NCI-H187 treated with DMSO at 0.1 percent for 48 hours (cell line): ENCODE measurements around the gene MAEA.

Source experiments
- DNase-seq: peaks from one replicate; lab custom pipeline; 2025; lab: John Stamatoyannopoulos, UW

MAEA gene

DNA sequence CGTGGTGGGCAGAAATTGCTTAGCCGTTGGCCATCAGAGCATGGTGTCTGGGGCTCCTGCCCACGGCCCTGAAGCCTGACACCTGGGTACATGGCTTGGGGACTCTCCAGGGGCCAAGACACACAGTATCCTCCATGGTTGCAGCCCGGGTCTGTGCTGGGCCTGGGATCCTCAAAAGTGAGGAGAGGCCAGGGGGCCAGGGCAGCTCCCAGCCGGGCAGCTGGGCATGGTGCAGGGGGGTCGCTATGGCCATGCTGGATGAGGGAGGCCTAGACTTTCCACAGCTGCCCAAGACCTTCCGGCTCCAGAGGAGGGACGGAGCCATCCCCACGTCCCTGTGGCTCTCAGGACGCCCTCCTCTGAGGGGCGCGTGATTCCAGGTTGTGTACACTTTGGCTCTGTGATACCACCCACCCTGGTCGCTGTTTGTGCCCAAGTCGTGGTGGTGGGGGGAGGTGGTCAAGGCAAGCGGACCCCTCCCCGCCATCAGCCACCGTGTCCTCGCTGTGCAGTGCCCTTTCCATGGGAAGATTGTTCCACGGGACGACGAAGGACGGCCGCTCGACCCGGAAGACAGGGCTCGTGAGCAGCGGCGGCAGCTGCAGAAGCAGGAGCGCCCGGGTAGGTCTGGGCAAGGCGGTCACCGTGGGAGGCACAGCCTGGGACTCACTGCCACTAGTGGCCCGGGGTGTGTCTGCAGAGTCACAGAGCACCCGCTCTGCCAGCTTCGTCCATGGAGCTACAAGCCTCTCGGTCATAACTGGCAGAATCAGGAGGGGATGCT is 90.9 kb downstream of the MAEA start:
- DNase-seq = no peak

DNA sequence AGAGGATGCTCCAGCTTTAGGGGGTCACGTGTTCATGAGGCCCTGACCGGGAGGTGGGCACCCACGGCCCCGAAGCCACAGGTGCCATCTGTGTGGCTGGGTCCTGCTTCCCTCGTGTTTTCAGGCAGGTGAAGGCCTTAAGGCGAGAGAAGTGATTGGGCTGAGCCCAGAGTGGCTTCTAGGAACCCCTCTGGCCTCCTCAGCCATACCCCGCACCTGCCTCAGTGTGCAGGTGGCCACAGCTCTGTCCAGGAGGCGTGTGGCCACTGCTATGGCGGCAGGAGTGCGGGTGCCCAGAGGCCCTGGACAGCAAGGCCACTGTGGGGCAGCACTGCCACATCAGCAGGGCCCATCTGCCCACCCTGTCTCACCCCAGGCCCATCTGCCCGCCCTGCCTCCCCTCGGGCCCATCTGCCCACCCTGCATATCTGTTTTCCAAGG is 91.5 kb downstream of the MAEA start:
- no peak for DNase-seq

DNA sequence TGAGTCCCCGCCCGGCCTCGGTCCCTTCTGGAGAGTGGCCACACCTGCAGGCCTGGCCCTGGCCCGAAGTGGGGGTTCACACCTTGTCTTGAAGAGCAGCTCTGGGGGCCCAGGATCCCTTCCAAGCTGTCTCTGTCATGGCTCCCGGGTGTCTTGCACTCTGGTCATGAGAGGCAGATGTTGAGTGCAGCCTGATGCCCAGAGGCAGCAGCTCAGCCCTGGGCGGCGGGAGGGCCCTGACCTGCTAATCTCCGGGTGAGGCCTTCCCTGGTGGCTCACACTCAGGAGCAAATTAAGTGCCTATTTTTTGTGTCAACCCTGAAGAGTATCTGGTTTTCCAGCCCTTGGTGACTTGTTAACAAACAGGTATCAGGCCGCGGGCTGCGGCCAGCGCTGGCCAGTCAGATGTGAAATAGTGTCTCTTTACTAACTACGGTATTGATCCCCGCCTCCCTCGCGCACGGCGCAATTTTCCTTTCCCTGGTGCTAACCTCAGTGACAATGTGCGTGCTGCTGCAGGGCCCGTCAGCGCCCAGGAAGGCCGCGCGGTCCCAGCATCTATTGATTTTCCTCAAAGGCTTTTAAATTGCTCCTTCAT is 92.4 kb downstream of the MAEA start:
- no peak for DNase-seq

DNA sequence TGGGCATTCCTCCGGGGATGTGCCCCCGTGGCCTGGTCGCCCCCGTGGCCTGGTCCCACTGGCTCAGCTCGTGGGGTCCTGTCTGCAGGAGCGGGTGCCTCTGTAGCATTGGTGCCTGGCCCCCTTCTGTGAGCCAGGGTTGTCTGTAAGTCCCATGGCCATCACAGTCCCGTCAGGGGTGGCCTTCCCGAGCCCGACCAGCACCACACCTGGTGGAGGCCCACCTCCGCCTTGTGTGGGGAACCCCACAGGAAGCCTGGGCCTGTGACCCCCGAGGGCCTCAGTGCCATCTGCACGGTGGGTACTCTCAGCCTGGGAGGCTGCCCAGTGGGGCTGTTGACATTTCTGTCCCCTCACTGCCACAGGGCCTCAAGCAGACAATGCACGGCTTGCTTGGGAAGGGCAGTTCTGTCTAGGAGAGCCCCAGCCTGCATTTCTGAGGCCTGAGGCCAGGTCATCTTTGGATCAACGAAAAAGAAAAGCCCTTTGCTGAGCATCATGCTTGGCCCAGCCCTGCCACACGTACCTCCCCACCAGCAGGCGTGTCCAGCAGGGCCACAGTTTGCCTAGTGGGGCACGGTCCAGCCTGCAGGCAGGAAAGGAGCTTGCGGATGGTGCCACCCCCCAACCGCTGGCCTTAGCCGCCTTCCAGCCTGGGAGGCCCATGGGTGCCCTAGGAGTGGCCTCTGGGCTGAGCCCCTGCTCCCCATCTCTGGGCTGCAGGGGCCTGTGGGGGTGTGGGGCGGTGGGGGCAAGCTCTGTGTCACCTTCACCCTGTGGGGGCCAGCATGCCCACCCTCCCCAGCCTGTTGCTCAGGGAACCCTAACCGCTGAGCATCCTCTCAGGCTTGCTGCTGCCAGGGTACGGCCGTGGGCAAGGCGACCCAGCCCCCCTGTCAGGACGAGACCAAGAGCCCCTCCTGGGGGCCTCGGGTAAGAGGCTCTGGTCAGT is 93.4 kb downstream of the MAEA start:
- DNase-seq = no peak

DNA sequence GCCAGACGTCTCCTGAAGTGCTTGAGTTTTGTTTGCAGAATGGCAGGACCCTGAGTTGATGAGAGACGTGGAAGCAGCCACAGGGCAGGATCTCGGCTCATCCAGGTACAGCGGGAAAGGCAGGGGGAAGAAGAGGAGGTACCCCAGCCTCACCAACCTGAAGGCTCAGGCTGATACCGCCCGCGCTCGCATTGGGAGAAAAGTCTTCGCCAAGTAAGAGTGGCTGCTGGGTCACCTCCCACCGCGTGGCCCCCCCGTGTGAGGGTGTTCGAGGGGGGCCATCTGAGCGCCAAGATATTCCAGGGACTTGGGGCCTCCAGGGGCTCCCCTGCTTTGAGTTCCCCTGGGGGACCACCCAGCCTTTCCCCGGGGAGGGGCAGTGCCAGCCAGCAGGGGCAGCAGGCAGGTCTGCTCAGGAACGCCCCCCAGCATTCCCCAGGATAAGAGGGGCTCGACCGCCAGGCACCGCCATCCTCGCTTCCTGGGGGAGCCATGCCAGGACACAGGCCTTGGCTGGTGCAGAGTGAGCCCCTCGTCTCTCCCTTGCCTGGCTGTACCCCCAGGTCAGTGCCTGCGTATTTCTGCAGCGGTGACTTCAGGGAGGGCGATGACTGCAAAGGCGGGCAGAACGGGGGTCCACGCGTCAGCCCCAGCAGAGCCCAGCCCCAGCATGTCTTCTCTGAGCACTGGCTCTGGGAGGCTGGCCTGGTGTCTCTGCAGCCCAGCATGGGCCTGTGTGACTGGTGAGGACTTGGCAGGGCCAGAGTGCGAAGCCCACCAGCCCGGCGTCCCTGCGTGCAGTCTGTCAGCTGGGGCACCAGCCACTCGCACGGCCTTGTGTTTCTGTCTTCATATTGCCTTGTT is 94.3 kb downstream of the MAEA start:
- no peak for DNase-seq

DNA sequence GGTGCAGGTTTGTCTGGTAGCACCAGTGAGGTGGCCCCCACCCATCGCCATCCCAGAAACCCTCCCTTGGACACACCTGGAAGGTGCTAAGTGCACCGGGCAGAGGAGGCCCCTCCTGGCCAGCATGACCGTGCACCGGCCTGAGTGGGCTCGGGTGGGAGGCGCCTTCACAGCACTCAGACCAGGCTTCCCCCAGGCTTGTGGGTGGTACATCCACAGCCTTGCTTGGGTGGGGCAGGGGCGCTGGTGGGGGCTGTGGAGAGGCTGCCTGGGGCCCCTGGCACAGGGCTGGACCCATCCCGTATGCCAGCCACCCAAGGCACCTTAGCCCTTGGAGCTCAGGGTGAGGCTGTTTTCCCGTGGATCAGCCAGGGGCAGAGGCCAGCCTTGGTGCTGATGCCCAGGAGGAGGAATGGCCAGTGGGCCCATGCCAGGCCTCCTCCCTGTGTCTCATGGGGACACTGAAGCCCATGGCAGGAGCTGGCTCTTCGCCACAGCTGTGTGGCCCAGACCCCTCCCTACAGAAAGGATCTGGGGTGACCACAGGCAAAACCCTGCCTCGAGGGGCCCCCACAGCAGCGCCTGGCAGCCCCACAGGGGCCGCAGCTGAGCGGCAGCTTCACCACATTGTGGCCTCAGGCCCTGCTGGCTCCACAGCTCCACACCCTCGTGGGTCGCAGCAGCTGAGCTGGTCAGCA is 95.1 kb downstream of the MAEA start:
- no peak for DNase-seq

DNA sequence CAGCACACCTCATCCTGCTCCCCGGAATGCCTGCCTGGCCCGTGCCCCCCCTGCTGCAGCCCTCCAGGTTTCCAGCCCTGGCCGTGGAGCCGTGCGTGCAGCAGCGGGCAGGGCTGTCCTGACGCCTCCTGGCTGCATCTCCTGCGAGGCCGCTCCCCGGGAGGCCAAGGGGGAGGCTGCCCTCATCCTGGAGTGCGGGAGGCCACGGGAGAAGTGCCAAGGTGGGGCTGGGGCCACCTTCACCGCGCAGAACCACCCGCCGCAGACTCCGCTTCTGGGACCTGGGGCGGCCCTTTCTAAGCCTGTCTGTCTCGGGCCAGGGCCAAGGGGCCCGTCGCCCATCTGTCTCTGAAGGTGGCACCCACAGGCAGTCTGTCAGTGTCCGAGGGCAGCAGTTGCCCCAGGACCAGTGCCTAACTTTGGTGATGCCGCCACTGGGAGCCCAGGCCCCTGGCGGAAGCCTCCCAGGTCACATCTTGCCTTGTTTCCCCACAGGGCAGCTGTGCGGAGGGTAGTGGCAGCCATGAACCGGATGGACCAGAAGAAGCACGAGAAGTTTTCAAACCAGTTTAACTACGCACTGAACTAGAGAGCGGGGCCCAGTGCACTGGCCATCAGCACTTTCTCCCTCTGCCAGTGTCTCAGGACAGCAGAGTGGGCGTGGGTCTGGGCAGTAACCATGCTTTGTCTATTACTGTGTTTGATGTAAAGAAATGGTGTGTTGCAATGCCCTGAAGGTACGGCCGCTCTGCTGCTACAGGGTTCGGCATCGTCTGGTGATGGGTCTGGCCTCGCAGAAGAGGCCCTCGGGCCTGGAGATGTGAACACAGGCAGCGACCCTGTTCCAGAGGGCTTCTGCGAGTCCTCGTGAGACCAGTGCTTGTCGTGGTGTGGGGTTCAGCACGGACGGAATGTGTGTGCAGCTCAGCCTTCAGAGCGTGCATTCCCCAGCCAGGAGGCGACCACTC is 96.0 kb downstream of the MAEA start:
- DNase-seq = no peak
